Midbrain (tissue), 1 donor: ENCODE measurements around the gene NSUN2.

Experiments used
- DNase-seq: peaks from one replicate; lab custom pipeline; 2025; lab: John Stamatoyannopoulos, UW

The NSUN2 gene

DNA sequence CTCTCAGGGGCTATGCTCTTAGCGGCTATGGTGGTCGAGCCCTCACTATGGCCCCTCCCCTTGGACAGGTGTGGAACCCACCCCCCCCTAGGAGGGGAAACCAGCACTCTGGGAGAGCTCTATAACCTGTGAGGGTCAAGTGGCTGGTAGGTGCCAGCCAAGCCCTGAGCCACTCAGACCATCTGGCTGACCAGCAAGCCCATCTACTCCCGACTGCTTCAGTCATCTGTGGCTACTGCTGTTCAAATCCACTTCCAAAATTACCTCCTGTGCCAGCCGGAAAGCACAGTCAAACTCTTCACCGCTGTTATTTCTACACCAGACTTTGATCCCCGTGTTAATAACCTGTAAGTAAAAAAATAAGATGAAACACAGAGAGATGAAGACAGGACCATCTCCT is 28.5 kb downstream of the NSUN2 start:
- DNase-seq: no peak

GRCh38 chr5:6603643-6604042 is 29.2 kb downstream of the NSUN2 start:
- DNase-seq: no peak

DNA sequence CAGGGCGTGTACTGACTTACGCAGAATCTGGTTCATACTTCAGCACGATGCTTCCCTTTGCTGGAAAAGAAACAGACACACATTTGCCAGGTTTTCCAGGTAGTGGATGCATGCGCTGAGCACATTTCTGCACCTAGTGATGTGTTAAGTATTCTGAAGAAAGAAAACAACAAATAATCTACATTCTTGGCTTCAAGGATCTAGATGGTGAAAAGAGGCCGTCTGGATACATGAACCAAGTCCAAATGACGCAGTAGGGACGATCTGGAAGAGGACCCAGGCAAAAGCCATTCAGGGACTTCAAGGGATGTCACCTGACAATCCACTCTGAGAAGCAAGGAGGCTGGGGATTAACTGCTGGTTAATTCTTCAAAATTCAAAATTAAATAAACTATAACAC is 30.4 kb downstream of the NSUN2 start:
- no peak for DNase-seq

GRCh38 chr5:6601816-6602215 is 31.0 kb downstream of the NSUN2 start:
- no peak for DNase-seq

- no peak for DNase-seq
Observed at GRCh38 chr5:6601271-6601670, 31.6 kb downstream of the NSUN2 start.

- no peak for DNase-seq
Observed at GRCh38 chr5:6599739-6600138, 33.1 kb downstream of the NSUN2 start.

GRCh38 chr5:6598351-6598900 is 34.4 kb downstream of the NSUN2 start:
- no peak for DNase-seq

- no peak for DNase-seq
Observed at GRCh38 chr5:6597557-6597956, 35.3 kb downstream of the NSUN2 start.

GRCh38 chr5:6596388-6596787 is 36.5 kb downstream of the NSUN2 start:
- no peak for DNase-seq

- DNase-seq: no peak
Observed at GRCh38 chr5:6595405-6595804, 37.4 kb downstream of the NSUN2 start.

GRCh38 chr5:6594066-6594465 is 38.8 kb downstream of the NSUN2 start:
- DNase-seq: no peak

DNA sequence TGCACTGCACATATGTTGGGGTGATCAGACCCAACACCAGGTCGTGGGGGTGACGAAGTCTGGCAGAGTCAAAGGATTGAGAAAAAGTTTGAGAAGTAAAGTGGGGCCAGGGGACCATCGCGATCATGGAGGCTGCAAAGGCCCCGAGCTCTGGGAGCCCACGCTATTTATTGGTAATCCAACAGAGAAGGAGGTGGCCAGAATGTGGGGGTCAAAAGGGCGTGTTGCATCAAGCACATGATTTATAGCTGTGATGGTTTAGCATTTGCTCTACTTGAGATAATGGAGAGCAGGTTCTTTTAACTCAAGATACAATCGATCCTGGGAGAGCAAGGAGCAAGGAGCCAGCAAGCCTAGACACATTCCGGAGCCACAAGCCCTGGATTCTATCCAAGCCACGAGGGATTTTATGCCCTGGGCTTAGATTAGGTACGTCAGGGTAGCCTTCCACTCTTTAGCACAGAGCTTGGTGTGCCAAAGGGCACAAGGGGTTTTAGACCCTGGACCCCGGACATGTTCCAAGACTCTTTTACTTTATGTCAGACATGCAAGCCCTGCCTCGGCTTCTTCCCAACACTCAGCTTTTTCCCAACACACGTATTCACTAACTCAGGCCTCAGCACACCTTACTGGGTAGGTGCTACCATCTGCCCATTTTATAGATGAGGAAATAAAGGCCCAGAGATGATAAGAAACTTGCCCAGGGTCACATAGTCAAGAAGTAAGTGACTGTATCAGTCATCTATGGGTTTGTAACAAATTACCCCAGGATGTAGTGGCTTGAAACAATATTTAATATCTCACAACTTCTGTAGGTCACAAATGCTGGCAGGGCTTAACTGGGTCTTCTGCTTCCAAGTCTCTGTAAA is 39.5 kb downstream of the NSUN2 start:
- no peak for DNase-seq

- no peak for DNase-seq
Observed at GRCh38 chr5:6592601-6593000, 40.2 kb downstream of the NSUN2 start.

GRCh38 chr5:6591671-6592288 is 41.1 kb downstream of the NSUN2 start:
- DNase-seq: no peak

DNA sequence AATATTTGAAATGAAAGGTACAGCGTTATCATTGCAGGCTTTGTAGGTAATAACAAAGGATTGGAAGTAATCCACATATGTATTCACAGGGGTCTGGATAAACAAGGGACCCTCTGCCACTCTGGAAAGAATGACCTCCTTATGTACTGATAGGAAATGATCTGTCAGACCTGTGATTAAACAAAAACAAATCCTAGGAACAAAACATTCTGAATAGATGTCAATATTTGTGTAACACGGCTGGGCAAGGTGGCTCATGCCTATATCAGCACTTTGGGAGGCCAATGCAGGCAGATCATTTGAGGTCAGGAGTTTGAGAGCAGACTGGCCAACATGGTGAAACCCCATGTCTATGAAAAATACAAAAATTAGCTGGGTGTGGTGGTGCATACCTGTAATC is 42.3 kb downstream of the NSUN2 start:
- no peak for DNase-seq

DNA sequence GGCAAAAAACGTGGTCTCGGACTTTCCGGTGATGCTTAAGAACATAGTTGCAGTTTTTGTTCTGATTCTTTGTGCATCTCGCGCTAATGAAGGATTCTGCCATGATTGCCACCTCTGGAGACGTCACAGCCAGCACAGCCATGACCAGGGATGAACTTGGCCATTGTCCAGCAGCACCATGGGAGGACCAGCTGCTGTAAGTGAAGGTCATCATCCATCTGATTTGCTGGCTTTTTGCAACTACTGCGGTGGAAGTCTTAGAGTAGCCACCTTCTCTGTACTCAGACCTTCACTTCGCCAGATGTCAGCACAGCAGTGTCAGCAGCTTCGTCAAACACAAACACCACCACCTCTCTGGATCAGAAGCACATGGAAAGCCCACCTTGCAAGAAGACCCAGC is 45.7 kb downstream of the NSUN2 start:
- DNase-seq: no peak

DNA sequence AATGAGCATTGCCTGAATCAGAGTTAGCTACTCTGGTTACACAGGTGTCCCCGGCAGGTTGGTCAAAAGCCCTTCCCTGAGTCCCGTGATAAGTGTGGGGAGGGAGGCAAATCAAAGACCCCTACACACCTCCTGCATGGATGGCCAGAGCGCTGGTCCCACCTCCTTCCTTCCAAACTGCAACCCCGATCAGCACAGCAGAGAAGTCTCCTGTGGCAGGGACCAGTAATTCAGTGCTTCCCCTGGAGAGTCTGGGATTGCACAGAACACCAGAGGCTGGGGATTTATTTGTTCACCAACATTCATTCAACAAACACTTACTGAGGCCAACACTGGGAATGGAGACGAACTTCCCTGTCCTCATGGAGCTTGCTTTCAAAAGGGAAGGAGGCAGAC is 46.2 kb downstream of the NSUN2 start:
- DNase-seq: no peak

DNA sequence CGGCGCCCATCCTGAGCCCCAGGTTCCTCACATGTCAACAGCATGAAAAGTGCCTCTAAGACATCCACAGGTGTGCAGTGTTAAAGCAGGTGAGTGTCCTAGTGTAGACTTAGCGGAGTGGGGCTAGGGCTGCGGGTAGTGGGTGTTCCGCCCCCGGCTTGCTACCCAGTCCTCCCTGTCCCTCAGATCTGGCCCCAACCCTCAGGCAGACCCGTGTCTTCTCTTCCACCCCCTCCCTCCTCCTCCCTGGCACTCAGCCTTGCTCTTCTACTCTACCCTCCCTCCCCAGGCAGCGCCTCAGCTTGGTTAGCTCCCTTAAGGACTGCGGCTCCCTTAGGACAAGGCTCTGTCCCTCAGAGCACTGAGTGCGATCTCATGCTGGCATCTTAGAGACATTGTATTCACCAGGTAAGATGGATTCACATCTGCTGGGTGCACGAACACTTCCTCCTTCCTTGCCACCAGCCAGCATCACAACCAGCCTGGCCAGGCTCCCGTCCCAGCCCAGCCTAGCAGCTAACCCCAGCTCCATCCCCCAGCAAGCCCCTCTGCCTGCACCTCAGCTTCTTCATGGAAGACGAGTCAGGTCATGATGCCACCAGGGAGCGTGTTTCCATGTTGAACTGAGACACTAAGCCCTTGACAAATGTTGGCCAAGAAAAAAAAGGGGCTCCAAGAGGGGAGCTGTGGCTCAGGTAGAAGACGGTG is 46.8 kb downstream of the NSUN2 start:
- no peak for DNase-seq

DNA sequence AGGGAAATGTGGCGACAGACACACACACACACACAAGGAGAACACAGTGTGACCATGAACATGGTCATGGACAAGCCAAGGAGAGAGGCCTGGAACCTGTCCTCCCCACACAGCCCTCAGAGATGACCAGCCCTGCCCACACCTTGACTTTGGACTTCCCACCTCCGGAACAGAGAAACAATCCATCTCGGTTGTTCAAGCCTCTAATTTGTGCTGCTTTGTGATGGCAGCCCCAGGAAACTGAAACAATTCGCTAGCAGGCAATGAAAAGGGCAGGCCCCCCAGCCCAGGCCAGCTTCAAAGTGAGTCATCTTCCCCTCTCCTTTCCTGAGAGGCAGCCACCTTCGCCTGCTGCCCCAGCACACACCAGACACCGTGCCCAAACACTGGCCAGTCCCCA is 47.7 kb downstream of the NSUN2 start:
- DNase-seq: no peak

DNA sequence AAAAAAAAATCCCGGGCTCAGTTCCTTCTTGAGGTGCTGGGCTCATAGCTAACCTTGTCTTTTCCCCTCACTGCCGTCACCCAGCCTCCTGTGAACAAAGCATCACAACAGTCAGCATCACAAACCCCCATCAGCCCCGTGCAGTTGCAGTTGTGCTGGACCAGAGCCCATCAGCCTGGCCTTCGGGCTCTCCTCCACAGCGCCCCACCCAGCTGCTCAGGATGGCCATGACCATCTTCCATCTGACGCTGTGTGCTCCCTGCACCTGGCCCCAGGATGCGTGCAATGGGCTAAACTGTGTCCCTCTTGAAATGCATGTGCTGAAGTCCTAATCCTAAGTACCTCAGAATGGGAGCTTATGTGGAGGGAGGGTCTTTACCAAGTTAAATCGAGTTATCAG is 48.1 kb downstream of the NSUN2 start:
- DNase-seq: no peak

DNA sequence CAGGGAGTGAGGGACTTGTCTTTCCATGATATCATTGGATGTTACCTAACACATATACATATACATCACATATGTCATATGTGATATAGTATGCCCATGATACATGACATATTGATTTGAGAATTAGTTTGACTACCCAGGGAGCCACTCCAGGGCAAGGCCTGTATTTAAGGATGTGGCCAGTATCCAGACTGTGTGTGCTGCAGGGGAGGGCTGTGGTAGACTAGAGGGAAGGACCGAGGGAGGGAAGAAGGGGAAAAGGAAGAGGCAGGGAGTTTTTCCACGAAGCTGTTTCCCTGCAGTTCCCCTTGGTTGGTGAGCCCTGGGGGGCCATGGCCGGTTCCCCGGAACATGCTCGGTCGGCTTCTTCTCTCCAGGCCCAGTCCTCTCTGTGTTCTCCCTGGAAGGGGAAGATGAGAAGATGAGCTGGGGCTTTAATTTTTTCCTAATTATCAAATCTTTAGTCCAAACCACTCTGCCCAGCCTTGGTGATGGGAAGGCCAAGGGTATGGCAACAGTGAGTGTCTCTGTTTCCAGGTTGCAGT is 48.7 kb downstream of the NSUN2 start:
- no peak for DNase-seq
